CD4-positive, alpha-beta T cell treated with Interleukin-1 beta for 1 hour (primary cell): Measurements from ENCODE around the gene KRTAP21-3.
"Not testable (repeated sequence)": the region's sequence is repeated elsewhere in the genome, so short reads cannot be mapped to it uniquely, and the experiment has no call there.

Experiments
- DNase-seq, 2 donors: peaks; one replicate each; pipeline ENCODE4 v3.0.0-alpha.2; 2020 to 2022

The KRTAP21-3 gene, protein sequence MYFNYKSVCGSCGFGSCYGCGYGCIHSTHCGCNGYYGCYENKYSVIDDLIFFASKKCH

DNA sequence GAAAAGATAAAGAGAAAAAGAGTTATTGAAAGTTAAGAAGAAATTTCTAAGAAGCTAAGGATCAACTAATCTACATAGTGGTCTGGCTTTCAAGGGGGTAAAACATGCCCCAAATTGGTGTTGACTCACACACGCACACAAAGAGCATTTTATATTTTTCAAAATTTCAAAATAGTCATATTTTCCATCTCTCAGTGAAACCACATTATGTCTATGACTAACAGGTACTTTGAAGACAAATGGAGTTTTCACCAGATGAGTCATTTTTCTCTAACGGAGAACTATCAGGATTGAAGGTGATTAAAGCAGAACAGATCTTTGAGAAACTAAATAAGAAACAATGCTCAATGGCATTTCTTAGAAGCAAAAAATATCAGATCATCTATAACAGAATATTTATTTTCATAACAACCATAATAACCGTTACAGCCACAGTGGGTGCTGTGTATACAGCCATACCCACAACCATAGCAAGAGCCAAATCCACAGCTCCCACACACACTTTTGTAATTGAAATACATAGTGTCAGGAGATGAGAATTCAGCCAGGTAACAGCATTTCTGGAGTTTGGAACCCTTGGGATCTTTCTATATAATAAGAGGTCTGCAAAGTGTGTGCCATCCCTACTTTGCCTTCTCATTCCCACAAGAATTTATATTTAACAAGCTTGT, at the start of gene KRTAP21-3:
Gene KRTAP21-3, minus strand, starts transcription at position 539 of the 671 bp plus-strand sequence. Its CDS starts 18 bp downstream, at position 521.
- no peak for DNase-seq

DNA sequence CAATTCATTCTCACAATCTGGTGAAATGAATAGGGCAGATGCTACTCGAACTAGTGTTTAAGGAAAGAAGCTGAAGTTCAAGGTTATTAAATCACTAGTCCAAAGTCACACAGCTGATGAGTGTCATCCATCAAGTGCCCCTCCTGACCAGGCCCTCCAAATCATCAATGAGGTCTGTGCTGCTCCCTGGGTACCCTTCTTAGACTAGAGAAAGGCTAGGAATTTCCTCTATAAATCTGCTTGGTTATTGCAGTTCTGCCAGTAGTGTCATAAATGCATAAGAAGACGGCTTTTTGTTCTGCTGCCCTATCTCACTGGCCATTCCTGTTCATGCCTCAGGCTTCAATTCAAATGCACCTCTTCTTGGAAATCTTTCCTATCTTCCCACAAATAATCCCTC, 42.2 kb upstream of the KRTAP21-3 start:
- DNase-seq = no peak

DNA sequence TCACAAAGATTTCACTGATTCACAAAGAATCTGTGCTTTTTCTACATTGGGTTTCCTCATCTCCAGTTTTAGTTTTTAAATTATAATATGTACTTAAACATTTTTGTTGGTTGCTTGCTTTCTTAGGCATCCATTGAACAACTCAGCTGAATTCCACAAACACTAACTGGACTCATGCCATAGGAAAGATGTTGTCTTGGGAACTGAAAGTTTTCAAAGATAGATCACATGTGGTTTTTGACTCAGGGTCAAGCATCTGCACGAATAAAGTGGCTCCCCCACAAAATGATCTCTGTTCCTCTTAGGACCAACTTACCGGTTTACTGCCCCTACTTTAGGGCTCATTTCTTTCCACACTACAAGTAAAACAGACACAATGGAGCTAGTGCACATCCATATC, 39.7 kb upstream of the KRTAP21-3 start:
- DNase-seq = no peak

DNA sequence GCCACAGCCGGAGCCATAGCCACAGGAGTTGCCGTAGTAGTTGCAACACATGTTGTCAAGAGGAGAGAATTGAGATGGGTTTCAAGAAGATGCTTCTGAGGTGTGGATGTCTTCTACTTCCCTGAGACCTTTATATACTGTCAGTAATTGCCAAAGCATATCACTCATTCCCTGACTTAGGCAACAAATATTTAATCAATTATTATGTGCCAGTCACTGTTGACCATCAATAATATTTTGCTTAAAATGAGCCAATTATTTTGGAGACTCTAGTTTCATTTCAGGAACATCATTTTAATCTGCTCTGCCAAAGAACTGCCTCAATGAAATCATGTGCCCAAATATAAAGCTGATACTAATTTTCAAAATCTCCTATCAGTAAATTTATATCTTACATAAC, 36.8 kb upstream of the KRTAP21-3 start, which contains the start of gene KRTAP21-1:
Gene KRTAP21-1, minus strand, starts transcription at position 101 of the 400 bp plus-strand sequence. Its CDS starts 50 bp downstream, at position 51.
- not testable (repeated sequence) for DNase-seq

DNA sequence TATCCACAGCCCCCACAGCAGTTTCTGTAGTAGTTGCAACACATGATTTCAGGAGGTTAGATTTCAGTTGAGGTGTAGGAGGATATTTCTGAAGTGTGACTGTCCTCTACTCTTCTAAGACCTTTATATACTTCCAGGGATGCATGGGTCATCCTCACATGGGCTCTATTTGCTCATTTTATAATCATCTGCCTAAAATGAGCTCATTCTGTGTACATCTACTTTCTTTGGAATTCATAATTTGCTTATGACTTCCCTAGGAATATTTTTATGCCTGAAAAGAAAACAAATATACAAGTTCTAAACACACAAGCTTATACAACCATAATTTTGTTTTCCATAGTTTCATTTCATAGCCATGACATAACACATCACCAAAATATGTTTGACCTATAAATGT, 28.6 kb upstream of the KRTAP21-3 start, which contains the start of gene KRTAP21-2:
Gene KRTAP21-2, minus strand, starts transcription at position 101 of the 400 bp plus-strand sequence. Its CDS starts 57 bp downstream, at position 44.
- no peak for DNase-seq

DNA sequence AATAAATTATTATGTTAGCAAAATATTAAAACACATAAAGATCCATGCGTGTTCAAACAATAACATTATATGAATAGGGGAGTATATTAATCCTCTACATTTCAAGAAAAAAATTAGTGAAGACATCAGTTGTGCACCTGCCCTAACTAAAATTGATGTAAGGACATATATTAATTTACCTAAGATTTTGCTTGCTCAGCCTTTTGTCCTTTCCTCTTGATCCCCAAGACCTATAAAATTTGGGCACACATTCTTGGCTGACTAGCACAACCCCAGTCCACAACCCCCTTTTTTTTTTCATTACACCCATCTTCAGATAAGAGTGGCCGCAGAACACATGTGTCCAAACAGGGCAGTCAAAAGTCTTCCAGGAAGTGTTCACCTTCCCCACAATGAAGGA, 21.9 kb upstream of the KRTAP21-3 start:
- DNase-seq = no peak

DNA sequence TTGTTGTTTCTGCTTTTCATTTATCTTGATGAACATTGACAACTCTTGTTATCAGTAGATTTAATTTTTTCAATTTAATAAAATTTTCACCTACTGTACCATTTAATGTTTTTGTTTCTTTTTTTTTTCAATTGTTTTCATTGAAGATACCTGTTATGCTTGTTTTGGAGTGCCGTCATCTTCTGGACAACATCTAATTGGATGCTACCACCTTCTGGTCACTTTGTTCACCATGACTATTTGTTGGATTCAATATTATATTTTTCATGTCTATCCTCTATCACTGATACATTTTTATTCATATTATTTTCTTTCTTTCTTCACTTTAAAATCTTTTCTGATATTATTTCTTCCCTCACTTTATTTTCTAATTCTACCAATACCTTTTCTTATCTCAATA, 14.4 kb upstream of the KRTAP21-3 start:
- no peak for DNase-seq

DNA sequence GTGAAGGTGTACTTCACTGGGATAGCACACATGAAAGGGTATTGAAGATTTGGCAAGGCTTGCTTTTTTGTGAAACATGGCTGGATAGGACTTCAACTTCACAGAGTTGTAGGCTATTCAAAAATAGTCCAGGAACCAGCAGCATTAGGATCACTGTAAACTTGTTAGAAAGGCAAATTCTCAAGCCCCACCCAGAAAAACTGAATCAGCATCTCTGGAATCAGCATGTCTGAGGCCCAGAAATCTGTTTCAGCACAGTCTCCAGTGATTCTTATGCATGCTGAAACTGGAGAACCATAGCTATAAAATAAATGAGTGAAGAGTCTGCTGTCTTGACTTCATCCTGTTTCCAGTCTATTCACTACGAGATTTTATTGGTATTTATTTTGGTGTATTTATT, 8.1 kb upstream of the KRTAP21-3 start:
- DNase-seq = no peak

DNA sequence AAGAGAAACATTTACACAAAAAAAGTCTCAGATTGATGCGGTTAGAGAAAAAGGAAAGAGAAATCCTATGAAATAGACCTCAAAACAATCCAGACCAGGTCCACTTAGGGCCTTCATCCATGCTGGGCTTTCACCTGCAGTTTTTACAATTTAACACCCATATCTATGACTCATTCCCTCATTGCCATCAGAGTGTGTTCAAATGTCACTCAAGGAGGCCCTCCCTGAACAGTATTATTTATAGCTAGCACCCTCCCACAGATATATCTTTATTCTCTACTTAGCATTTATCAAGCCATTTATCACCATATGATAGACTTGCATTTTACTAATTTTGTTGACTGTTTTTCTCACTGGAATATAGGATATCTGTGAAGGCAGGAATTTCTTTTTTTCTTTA, 824 bp upstream of the KRTAP21-3 start:
- DNase-seq = no peak

DNA sequence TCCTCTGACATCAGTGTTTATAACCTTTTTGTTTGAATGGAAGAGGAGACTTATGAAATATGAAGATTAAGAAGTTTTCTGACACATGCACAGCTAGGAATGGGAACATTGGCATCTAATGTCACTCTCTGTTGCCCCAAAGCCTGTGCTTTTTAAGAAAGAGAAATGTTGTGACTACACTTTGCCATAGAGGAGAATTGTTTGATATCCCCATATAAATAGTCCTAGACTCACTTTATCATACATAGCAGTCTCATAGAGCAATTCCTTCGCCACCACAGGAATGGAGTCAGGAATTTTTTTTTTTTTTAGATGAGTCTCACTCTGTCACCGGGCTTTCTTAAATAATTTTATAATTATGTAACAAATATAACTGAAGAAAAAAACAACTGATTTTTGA, 1.5 kb downstream of the KRTAP21-3 start:
- DNase-seq = no peak

DNA sequence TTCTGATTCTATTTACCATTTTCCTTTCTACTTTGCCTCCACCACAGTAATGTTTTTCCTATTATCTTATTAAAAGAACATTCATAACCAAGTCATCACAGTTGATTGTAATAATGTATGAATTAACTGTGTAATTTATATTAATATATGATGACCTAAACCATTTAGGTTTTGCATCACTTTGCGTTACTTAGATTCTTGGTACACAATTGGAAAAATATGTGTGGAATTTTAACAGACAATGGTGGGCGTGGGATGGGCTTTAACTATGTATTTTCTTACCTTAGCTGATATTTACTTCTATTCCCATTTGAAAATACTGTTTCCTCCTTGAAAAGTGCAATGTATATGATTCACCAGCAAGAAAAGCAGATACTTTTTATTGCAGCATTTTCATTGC, 3.6 kb downstream of the KRTAP21-3 start:
- DNase-seq = no peak

DNA sequence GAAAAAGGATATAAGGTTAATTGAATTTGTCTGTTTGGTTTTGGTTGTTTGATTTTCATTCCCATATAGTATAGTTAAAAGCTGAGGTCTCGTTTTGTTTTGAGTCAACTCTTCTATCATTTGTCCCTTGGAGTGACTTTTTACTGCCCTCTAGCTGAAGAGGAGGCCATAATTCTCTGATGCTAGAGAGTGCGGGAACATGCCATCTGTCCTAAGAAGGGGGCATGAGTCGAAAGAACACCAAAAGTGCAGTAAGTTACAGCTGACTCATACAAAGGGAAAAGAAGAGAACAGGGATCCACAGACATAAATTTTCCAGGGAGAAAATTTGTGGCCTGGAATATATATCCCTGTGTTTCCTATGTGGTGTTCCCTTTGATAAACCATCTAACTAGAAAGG, 4.1 kb downstream of the KRTAP21-3 start:
- no peak for DNase-seq

DNA sequence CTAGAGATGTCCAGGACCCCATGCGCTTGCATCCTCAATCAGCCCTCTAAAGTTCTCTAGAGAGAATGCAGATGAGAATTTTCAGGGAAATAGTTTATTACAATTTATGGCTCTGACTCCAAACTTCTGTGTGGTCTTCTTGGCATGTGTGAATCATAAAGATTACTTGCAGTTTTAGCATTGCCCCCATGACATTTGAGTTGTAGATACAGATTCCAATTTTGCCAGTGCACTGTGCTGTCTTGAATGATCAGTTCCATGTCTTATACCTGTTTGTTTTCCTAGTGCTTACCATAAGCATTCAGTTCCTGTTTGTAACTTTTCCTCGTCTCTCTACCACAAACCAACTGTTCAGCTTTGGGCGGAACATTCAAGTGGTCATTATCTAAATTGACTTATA, 4.8 kb downstream of the KRTAP21-3 start:
- no peak for DNase-seq

DNA sequence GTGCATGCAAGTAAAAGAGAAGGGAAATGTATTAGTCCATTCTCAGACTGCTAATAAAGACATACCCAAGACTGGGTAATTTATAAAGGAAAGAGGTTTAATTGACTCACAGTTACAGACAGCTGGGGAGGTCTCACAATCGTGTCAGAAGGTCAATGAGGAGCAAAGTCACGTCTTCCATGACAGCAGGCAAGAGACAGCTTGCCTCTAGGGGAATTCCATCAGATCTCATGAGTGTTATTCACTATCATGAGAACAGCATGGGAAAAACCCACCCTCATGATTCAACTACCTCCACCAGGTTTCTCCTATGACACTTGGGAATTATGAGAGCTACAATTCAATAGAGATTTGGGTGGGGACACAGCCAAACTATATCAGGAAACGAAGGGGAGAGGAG, 8.1 kb downstream of the KRTAP21-3 start:
- no peak for DNase-seq

DNA sequence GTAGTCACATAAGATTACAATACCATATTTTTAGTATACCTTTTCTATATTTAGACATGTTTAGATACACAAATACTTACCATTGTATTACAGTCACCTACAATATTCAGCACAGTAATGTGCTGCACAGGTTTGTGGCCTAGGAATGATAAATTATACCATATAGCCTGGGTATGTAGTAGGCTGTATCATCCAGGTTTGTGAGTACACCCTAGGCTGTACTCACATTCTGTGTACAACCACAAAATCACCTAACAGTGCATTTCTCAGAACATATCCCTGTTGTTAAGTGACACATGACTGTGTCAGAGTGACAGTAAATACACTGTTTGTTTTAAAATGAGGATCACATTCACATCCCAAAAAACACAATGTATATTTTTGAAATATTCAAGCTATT, 11.2 kb downstream of the KRTAP21-3 start:
- DNase-seq = no peak

DNA sequence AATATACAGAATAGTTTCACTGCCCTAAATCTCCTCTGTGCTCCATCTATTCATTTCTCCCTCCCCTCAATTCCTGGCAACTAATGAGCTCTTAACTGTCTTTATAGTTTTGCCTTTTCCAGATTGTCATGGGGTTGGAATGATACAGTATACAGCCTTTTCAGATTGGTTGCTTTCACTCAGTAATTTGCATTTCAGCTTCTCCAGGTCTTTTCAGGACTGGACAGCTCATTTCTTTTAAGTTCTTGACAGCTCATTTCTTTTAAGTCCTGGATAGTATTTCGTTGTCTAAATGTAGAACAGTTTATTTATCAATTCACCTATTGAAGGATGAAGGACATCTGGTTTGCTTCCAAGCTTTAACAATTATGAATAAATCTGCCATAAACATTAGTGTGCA, 22.6 kb downstream of the KRTAP21-3 start:
- no peak for DNase-seq

DNA sequence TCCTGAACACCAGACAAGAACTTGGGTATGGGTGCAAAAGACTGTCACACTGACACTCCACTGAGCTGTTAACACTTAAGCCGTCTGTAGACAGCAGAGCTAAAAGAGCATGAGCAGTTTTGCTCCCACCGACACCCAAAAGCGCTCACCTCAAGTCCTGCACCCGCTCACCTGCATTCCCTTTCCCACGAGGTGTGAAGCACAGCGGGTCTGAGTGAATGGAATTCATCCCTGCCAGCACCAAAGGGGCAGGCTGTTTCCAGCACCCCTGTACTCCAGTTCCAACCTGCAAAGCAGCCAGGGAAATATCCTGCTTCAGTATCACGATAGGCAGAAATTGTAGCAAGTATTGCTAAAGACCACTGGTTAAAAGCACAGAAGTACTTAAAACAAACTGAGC, 28.8 kb downstream of the KRTAP21-3 start:
- no peak for DNase-seq

DNA sequence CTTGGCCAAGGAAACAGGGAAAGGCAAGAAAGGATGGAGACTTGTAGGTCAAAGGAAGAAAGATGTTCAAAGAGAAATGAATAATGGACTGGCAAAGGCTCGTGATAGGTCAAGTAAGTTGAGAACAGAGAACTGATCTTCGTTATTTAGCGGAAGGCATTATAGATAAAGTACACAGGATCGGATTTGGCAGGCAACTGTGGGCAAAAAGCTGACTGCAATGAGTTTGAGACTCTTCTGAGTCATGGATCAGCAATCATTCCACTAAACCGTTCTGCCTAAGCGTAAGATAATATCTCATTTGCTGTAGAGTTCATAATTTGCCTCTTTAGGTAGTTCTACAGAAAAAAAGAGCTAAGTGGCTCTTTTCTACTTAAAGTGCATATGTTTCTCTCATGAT, 34.1 kb downstream of the KRTAP21-3 start:
- no peak for DNase-seq

DNA sequence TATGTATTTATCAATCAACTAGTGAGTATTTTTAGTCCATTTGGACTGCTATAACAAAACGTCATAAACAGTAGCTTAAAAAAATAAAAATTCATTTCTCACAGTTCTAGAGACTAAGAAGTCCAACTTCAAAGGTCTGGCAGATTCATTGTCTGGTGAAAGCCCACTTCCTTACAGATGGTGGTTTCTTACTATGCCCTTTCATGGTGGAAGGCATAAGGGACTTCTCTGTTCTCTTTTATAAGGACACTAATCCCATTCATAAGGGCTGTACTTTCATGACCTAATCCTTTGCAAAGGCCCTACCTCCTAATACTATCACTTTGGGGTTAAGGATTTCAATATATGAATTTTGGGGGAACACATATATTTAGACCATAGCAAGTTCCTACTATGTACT, 38.0 kb downstream of the KRTAP21-3 start:
- no peak for DNase-seq

DNA sequence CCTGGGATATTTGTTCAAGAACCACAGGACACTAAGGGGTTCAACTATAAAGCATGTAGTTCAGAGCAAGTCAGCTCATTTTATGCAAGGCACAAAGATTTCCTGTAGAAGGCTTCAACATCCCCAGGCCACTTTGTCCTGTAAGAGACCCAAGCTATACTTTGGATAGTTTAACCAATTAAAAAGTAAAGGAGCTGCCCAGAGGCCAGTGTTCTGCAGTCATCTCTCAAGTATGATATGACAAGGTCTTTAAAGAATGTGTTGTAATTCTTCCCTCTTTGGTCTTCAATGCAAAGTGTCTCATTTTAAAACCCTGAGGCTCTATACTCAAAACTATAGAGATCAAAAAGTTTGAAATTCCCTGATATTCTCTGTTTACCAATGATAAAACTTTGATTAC, 41.8 kb downstream of the KRTAP21-3 start:
- no peak for DNase-seq

DNA sequence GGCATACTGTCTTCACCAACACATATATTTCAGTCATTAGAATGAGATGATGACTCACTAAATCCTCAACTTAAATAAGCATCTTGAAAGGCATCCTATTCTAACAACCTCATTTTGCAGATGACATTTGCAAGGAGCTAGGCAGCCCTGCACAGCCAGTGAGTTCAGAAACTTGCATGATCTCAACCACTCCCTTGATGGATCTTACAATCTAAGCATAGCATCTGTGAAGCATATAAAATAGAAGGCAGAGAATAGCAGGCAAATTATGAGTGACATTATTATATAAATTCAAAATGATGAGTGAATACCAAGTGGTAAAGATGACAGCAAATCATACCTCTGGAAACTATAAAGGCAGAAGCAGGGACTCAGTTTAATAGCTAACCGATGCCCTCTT, 44.3 kb downstream of the KRTAP21-3 start:
- no peak for DNase-seq

DNA sequence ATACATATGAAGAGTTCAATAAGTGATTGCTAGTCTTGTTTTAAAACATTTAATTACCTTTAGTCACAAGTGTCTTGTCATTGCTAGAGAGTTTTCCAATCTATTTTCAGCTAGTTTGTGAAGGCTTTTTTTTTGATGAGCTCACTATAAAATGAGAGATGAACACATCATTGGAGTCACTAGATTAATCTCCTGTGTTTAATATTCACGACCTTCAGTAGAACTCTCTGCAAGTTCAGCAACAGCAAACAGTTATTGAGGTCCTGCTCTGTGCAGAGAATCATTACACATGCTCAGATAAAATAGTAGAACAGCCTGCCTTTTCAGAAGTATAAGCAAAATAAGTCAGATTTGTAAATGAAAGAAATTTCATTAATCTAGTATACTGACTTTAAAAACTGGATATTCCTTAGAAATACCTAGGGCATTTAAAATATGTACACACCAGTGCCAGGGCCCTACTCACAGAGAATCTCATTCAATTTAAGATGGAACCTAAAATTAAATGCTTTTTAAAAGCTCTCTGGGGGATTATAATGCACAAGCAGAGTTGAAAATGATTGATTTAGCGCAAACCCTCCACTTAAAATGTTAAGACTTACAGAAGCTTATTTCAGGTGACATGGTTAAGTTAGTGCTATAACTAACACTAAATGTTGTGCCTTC, 45.5 kb downstream of the KRTAP21-3 start:
- DNase-seq = no peak

DNA sequence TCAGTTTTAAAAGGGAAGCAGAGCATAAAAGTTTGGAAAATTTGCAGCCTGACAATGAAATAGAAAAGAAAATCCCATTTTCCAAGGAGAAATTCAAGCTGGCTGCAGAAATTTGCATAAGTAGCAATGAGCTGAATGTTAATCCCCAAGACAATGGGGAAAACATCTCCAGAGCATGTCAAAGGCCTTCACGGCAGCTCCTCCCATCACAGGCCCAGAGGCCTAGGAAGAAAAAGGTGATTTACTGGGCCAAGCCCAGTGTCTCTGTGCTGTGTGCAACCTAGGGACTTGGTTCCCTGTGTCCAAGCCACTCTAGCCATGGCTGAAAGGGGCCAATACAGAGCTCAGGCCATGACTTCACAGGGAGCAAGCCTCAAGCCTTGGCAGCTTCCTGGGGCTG, 49.8 kb downstream of the KRTAP21-3 start:
- DNase-seq = no peak
